ENCODE results near the gene RUNX2. TPM values are rescaled to one million over a fixed set of nuclear protein-coding genes. Genes with fewer than 3 reads are reported as not detected.
A peak's percentile ranks its signal among the peaks of the same experiment; 100 is the strongest.

Gene RUNX2
- total RNA-seq, 1 donor from 2014 or later = 0.52 TPM

GRCh38 chr6:45371924-45372573 lies 43.9 kb downstream of the RUNX2 start:
- Histone ChIP-seq H3K9me3 (ENCODE audit: control insufficient read depth in 3 of 3, low read length in 3 of 3) (no peaks in the 10 kb centered on the region), H3K4me1 (ENCODE audit: control insufficient read depth in 3 of 3, insufficient read depth in 3 of 3, low read length in 3 of 3) (peaks cover 0 to 7% (median 0%) of the 10 kb centered on the region in 3 donors), H3K4me3 (ENCODE audit: low read length in 3 of 3) (no peak overlapping the region), H3K36me3 (ENCODE audit: control insufficient read depth in 3 of 3, insufficient read depth in 3 of 3, low read length in 3 of 3) (no peaks in the 10 kb centered on the region), H3K9ac (ENCODE audit: low read depth in 1 of 3, low read length in 3 of 3) (no peak overlapping the region), H3K27me3 (ENCODE audit: control insufficient read depth in 3 of 3, insufficient read depth in 3 of 3, low read length in 3 of 3) (no peaks in the 10 kb centered on the region), H3K27ac (ENCODE audit: low read depth, low read length) (no peak overlapping the region)

DNA sequence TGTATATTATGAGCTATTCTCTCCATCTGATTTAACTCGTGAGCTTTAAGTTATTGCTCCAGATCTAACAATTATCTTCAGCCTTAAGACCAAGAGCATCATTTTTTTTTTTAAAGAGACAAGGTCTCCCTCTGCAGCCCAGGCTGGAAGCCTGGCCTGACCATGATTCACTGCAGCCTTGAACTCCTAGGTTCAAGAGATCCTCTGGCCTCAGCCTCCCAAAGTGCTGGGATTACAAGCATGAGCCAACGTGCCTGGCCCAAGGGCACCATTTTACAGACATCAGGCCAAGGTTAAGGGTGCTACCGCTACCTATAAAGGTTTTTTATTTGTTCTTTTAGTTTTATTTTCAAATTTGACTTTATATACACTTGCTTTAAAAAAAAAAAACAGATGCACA lies 47.3 kb downstream of the RUNX2 start:
- Histone ChIP-seq H3K4me1 (ENCODE audit: control insufficient read depth in 3 of 3, insufficient read depth in 3 of 3, low read length in 3 of 3) (peaks cover 0 to 18% (median 0%) of the 10 kb centered on the region in 3 donors), H3K9ac (ENCODE audit: low read depth in 1 of 3, low read length in 3 of 3) (no peak overlapping the region), H3K27ac (ENCODE audit: low read depth, low read length) (no peak overlapping the region), H3K36me3 (ENCODE audit: control insufficient read depth in 3 of 3, insufficient read depth in 3 of 3, low read length in 3 of 3) (no peaks in the 10 kb centered on the region), H3K4me3 (ENCODE audit: low read length in 3 of 3) (no peak overlapping the region), H3K27me3 (ENCODE audit: control insufficient read depth in 3 of 3, insufficient read depth in 3 of 3, low read length in 3 of 3) (no peaks in the 10 kb centered on the region), H3K9me3 (ENCODE audit: control insufficient read depth in 3 of 3, low read length in 3 of 3) (no peaks in the 10 kb centered on the region)

DNA sequence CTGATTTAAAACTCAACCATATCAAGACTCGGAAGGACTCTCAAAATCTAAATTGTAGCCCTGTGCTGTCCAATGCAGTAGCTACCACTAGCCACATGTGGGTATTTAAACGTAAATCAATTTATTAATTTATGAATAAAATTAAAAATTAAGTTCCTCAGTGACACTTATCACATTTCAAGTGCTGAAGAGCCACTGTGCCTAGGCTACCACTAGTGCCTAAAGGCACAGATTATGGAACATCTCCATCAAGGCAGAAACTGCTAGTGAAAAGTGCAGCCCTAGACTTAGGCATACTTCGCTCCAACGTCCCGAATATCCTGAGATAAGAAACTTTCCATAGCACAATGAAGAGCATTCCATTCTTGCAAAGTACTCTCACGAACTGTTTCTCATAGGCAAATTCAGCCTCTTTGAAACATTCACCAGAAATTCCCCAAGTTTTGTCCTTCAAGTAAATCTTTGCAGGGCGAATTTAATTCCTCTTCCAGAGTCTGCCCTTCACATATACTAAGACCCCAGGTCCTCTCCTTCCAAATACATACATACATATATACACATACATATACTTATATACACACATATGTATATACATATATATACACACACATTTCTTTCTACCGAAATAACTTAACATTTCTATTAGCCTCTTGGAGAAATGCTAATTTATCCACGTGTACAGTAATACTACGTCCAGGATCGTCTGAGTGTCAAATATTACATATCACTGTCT lies 48.3 kb downstream of the RUNX2 start:
- H3K9me3 ChIP-seq (ENCODE audit: control insufficient read depth in 3 of 3, low read length in 3 of 3) = no peaks in the 10 kb centered on the region
- H3K27me3 ChIP-seq (ENCODE audit: control insufficient read depth in 3 of 3, insufficient read depth in 3 of 3, low read length in 3 of 3) = no peaks in the 10 kb centered on the region
- H3K36me3 ChIP-seq (ENCODE audit: control insufficient read depth in 3 of 3, insufficient read depth in 3 of 3, low read length in 3 of 3) = no peaks in the 10 kb centered on the region
- H3K27ac ChIP-seq (ENCODE audit: low read depth, low read length) = peak overlapping the region; percentile 97
- peaks cover 0 to 18% (median 0%) of the 10 kb centered on the region in 3 donors for H3K4me1 ChIP-seq (ENCODE audit: control insufficient read depth in 3 of 3, insufficient read depth in 3 of 3, low read length in 3 of 3)
- H3K9ac ChIP-seq (ENCODE audit: low read depth in 1 of 3, low read length in 3 of 3) = peak overlapping the region; percentile 87 to 94 (median 88)
- H3K4me3 ChIP-seq (ENCODE audit: low read length in 3 of 3) = peak overlapping the region; percentile 81 to 96 (median 86)

- H3K9me3 ChIP-seq (ENCODE audit: control insufficient read depth in 3 of 3, low read length in 3 of 3) = no peaks in the 10 kb centered on the region
- no peaks in the 10 kb centered on the region for H3K36me3 ChIP-seq (ENCODE audit: control insufficient read depth in 3 of 3, insufficient read depth in 3 of 3, low read length in 3 of 3)
- H3K27ac ChIP-seq (ENCODE audit: low read depth, low read length) = peak overlapping the region; percentile 97
- H3K4me3 ChIP-seq (ENCODE audit: low read length in 3 of 3) = peak overlapping the region; percentile 81 to 96 (median 86)
- H3K27me3 ChIP-seq (ENCODE audit: control insufficient read depth in 3 of 3, insufficient read depth in 3 of 3, low read length in 3 of 3) = no peaks in the 10 kb centered on the region
- peak overlapping the region; percentile 87 to 94 (median 88) for H3K9ac ChIP-seq (ENCODE audit: low read depth in 1 of 3, low read length in 3 of 3)
- H3K4me1 ChIP-seq (ENCODE audit: control insufficient read depth in 3 of 3, insufficient read depth in 3 of 3, low read length in 3 of 3) = peaks cover 0 to 18% (median 0%) of the 10 kb centered on the region in 3 donors
Measured at GRCh38 chr6:45377043-45377553, 49.0 kb downstream of the RUNX2 start.

- H3K27ac ChIP-seq (ENCODE audit: low read depth, low read length) = peak within 1 kb of the TSS; percentile 97
- H3K4me1 ChIP-seq (ENCODE audit: control insufficient read depth in 3 of 3, insufficient read depth in 3 of 3, low read length in 3 of 3) = peaks cover 0 to 18% (median 0%) of the 10 kb centered on the region in 3 donors
- peak within 1 kb of the TSS; percentile 87 to 94 (median 88) for H3K9ac ChIP-seq (ENCODE audit: low read depth in 1 of 3, low read length in 3 of 3)
- no peaks in the 10 kb centered on the region for H3K36me3 ChIP-seq (ENCODE audit: control insufficient read depth in 3 of 3, insufficient read depth in 3 of 3, low read length in 3 of 3)
- H3K4me3 ChIP-seq (ENCODE audit: low read length in 3 of 3) = peak within 1 kb of the TSS; percentile 81 to 96 (median 86)
- no peaks in the 10 kb centered on the region for H3K9me3 ChIP-seq (ENCODE audit: control insufficient read depth in 3 of 3, low read length in 3 of 3)
- H3K27me3 ChIP-seq (ENCODE audit: control insufficient read depth in 3 of 3, insufficient read depth in 3 of 3, low read length in 3 of 3) = no peaks in the 10 kb centered on the region
Measured at GRCh38 chr6:45377554-45378333, 49.6 kb downstream of the RUNX2 start, which contains the start of gene SUPT3H. Gene SUPT3H, minus strand, starts transcription at chr6:45377934.

GRCh38 chr6:45378334-45378926 lies 50.3 kb downstream of the RUNX2 start:
- H3K4me3 ChIP-seq (ENCODE audit: low read length in 3 of 3) = peak overlapping the region; percentile 81 to 96 (median 86)
- H3K27me3 ChIP-seq (ENCODE audit: control insufficient read depth in 3 of 3, insufficient read depth in 3 of 3, low read length in 3 of 3) = no peaks in the 10 kb centered on the region
- H3K36me3 ChIP-seq (ENCODE audit: control insufficient read depth in 3 of 3, insufficient read depth in 3 of 3, low read length in 3 of 3) = no peaks in the 10 kb centered on the region
- peaks cover 0 to 18% (median 0%) of the 10 kb centered on the region in 3 donors for H3K4me1 ChIP-seq (ENCODE audit: control insufficient read depth in 3 of 3, insufficient read depth in 3 of 3, low read length in 3 of 3)
- H3K9ac ChIP-seq (ENCODE audit: low read depth in 1 of 3, low read length in 3 of 3) = peak overlapping the region; percentile 87 to 94 (median 88)
- H3K27ac ChIP-seq (ENCODE audit: low read depth, low read length) = peak overlapping the region; percentile 97
- H3K9me3 ChIP-seq (ENCODE audit: control insufficient read depth in 3 of 3, low read length in 3 of 3) = no peaks in the 10 kb centered on the region

DNA sequence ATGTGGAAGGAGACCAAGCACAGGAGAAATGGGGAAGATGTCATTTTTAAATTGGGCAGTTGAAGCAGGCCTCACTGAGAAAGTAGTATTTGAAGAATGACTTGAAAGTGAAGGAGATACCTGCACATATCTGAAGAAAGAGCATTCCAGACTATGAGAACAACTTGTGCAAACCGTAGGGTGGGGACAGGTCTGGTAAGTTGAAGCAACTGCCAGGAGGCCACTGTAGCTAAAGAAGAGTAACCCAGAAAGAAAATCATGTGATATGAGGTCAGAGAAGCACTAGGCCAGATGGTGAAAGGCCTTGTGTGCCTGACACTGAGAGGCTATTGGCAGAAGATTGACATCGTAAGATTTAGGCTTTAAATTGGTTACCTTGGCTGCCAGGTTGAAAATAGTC lies 54.3 kb downstream of the RUNX2 start:
- no peaks in the 10 kb centered on the region for H3K27me3 ChIP-seq (ENCODE audit: control insufficient read depth in 3 of 3, insufficient read depth in 3 of 3, low read length in 3 of 3)
- no peak overlapping the region for H3K27ac ChIP-seq (ENCODE audit: low read depth, low read length)
- H3K9me3 ChIP-seq (ENCODE audit: control insufficient read depth in 3 of 3, low read length in 3 of 3) = no peaks in the 10 kb centered on the region
- H3K4me3 ChIP-seq (ENCODE audit: low read length in 3 of 3) = no peak overlapping the region
- no peaks in the 10 kb centered on the region for H3K36me3 ChIP-seq (ENCODE audit: control insufficient read depth in 3 of 3, insufficient read depth in 3 of 3, low read length in 3 of 3)
- no peak overlapping the region for H3K9ac ChIP-seq (ENCODE audit: low read depth in 1 of 3, low read length in 3 of 3)
- peaks cover 0 to 10% (median 0%) of the 10 kb centered on the region in 3 donors for H3K4me1 ChIP-seq (ENCODE audit: control insufficient read depth in 3 of 3, insufficient read depth in 3 of 3, low read length in 3 of 3)

- no peaks in the 10 kb centered on the region for H3K9me3 ChIP-seq (ENCODE audit: control insufficient read depth in 3 of 3, low read length in 3 of 3)
Measured at GRCh38 chr6:45386501-45386900, 58.4 kb downstream of the RUNX2 start.

DNA sequence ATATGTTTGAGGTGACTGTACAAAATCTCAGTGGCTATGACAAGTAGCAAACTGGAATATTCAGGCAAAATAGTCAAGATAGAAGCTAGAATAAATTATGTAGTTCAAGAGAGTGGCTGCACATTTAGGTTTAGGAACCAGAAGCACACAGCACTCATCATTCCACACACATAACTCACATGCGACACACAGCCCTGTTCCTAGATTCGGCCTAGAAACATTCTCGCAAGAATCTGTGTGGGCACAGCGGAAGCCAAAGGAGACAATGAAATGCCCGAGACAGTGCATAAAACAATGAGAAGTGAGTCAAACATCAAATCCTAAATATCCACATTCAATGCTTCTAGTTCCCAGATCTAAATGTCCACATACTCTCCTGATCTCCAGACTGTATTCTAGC lies 59.1 kb downstream of the RUNX2 start:
- Histone ChIP-seq H3K36me3 (ENCODE audit: control insufficient read depth in 3 of 3, insufficient read depth in 3 of 3, low read length in 3 of 3) (no peaks in the 10 kb centered on the region), H3K4me1 (ENCODE audit: control insufficient read depth in 3 of 3, insufficient read depth in 3 of 3, low read length in 3 of 3) (no peaks in the 10 kb centered on the region), H3K27ac (ENCODE audit: low read depth, low read length) (no peak overlapping the region), H3K9me3 (ENCODE audit: control insufficient read depth in 3 of 3, low read length in 3 of 3) (no peaks in the 10 kb centered on the region), H3K9ac (ENCODE audit: low read depth in 1 of 3, low read length in 3 of 3) (no peak overlapping the region), H3K4me3 (ENCODE audit: low read length in 3 of 3) (no peak overlapping the region), H3K27me3 (ENCODE audit: control insufficient read depth in 3 of 3, insufficient read depth in 3 of 3, low read length in 3 of 3) (no peaks in the 10 kb centered on the region)

More at GRCh38 chr6:45386501-45386900, 58.4 kb downstream of the RUNX2 start:
- Histone ChIP-seq H3K4me3 (ENCODE audit: low read length in 3 of 3) (no peak overlapping the region), H3K4me1 (ENCODE audit: control insufficient read depth in 3 of 3, insufficient read depth in 3 of 3, low read length in 3 of 3) (no peaks in the 10 kb centered on the region), H3K36me3 (ENCODE audit: control insufficient read depth in 3 of 3, insufficient read depth in 3 of 3, low read length in 3 of 3) (no peaks in the 10 kb centered on the region), H3K27me3 (ENCODE audit: control insufficient read depth in 3 of 3, insufficient read depth in 3 of 3, low read length in 3 of 3) (no peaks in the 10 kb centered on the region), H3K27ac (ENCODE audit: low read depth, low read length) (no peak overlapping the region), H3K9ac (ENCODE audit: low read depth in 1 of 3, low read length in 3 of 3) (no peak overlapping the region)

All from skeletal muscle tissue (tissue), 4 donors.